GM18526 (cell line): Measurements from ENCODE around the gene KCNQ2.

Experiments
- POLR2A ChIP-seq: IDR thresholded peaks from 3 replicates; pipeline ENCODE4 v1.6.1; 2011; ENCODE audit not compliant: insufficient read length; ENCODE audit errors: extremely low read depth

KCNQ2 gene

DNA sequence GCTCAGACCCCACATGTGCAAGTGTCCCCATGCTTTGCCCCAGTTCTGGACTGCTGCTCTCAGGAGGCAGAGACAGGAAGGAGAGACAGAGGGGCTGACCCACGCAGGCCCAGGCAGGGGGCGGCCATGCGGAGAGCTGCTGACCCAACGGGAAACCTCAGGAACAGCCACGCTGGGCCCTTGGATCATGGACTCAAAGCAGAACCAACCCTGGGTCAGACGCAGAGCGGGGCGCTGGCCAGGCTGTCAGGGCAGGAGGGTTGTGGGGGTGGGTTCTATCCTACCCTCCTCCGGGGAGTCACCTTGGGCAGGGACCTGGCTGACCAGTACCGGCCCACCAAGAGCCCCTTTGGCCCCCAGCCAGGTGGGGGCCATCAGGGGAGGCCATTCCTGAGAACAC, 2.0 kb downstream of the KCNQ2 start:
- TF ChIP-seq POLR2A = no peak

- TF ChIP-seq POLR2A = no peak
Observed at GRCh38 chr20:63469713-63470101, 2.7 kb downstream of the KCNQ2 start.

GRCh38 chr20:63469019-63469712, 3.3 kb downstream of the KCNQ2 start:
- no peak for TF ChIP-seq POLR2A

- no peak for TF ChIP-seq POLR2A
Observed at GRCh38 chr20:63468421-63468820, 4.0 kb downstream of the KCNQ2 start.

DNA sequence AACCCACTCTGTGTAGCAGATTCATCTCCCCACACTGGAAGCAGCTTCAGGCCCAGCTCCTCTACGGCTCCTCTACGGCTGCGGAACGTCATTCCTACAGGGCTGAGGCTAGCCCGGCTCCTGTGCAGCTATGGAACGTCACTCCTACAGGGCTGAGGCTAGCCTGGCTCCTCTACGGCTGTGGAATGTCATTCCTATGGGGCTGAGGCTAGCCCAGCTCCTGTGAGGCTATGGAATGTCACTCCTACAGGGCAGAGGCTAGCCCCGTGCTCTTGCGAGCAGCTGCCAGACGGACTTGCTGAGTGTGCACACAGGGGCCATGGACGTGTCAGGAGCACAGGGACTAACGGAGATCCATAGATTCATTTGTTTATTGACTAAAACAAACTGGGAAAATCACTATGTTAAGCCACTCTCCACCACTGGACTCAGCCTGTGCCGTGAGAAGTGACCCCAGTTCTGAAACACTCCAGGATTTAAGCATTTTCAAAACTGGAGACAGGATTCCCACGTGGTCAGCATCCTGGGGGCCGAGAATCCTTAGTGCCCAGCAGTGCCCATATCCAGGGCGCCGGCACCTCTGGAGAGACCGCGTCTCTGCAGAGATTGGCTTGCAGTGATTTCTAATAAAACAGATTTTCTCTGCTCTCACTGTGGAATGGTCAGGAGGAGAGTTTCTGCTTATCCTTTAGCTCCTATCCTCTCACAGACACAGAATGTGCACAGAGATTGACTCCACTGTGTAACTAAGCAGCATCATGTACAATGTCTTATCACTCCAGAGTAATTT, 5.0 kb downstream of the KCNQ2 start:
- no peak for TF ChIP-seq POLR2A

- TF ChIP-seq POLR2A = no peak
Observed at GRCh38 chr20:63466861-63467260, 5.6 kb downstream of the KCNQ2 start.

- TF ChIP-seq POLR2A = no peak
Observed at GRCh38 chr20:63466250-63466825, 6.1 kb downstream of the KCNQ2 start.

DNA sequence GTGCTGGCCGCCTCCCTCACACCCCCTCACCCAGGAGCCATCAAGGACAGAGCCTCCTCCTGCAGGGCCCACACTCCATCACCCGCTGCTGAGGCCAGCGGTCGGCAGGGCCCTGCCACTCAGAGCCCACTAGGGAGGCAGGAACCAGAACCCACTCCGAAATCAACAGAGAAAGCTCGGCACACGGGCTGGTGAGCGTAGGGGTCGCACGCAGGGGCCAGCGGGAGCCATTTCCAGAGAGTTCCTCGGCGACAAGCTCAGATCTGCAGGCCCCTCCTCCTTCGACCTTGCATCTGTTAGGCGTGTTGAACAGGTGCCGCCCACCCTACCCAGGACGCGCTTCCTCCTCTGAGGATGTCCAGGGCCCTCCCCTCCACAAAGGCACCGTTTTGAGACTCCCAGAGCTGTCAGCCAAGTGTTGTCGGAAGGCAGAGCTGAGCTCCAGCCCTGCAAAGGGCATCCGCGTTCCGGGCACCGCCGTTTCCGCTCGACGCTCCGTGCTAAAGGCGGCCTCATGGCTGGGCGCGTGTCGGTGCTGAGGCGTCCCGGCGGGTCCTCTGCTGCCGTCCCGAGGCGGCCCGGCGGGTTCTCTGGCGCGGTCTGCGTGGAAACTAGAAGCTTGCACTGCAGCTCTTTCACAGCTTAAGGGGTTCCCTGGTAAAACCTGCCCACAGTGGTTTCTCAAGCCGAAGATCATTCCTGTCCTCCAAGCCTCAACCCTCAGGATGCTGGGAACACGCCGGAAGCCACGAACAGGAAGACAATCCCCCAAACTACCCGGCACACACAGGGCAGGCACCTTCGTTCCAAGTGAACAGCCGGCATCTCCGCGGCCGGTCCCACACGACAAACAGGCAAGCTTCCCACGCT, 6.8 kb downstream of the KCNQ2 start:
- no peak for TF ChIP-seq POLR2A

DNA sequence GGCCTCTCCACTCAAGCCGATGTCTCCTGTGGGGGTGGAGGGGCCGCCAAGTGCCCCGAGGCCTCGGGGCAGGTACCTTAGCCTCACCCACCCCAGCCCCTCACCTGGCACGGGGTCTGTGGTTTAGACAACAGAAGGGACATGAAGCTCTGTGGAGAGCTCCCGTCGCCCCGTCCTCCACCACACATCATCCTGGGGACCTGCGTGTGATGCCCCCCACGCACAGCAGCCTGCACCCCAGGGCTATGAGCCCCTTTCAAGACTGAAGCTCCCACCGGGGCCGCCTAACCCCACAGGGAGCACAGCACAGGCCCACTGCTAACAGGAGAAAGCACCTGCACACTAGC, 8.2 kb downstream of the KCNQ2 start:
- no peak for TF ChIP-seq POLR2A

GRCh38 chr20:63463400-63464288, 8.8 kb downstream of the KCNQ2 start:
- no peak for TF ChIP-seq POLR2A

DNA sequence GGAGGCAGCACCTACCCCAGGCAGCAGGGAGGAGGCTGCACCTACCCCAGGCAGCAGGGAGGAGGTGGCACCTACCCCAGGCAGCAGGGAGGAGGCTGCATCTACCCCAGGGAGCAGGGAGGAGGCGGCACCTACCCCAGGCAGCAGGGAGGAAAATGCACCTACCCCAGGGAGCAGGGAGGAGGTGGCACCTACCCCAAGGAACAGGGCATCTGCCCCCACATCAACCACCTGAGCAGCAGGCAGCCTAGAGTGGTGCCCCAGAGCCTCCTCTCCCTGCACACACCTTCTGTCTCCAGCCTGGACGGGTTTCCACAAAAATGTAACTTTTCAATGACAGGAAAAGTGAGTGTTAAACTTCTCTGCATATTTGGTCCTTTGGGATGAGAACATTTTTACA, 10.2 kb downstream of the KCNQ2 start:
- no peak for TF ChIP-seq POLR2A

- no peak for TF ChIP-seq POLR2A
Observed at GRCh38 chr20:63461104-63461763, 11.2 kb downstream of the KCNQ2 start.

- TF ChIP-seq POLR2A = no peak
Observed at GRCh38 chr20:63459070-63459380, 13.4 kb downstream of the KCNQ2 start.
